GM21576 (cell line): Measurements from ENCODE around the gene TYROBP.
"Not testable (repeated sequence)": the region's sequence is repeated elsewhere in the genome, so short reads cannot be mapped to it uniquely, and the experiment has no call there.

Experiments
- ATAC-seq: cut with Tn5 transposase; IDR thresholded peaks from one replicate; pipeline ENCODE4 v1.9.1; 2021; ENCODE audit warnings: mild to moderate bottlenecking, moderate library complexity; ENCODE audit not compliant: unreplicated experiment

TYROBP gene

DNA sequence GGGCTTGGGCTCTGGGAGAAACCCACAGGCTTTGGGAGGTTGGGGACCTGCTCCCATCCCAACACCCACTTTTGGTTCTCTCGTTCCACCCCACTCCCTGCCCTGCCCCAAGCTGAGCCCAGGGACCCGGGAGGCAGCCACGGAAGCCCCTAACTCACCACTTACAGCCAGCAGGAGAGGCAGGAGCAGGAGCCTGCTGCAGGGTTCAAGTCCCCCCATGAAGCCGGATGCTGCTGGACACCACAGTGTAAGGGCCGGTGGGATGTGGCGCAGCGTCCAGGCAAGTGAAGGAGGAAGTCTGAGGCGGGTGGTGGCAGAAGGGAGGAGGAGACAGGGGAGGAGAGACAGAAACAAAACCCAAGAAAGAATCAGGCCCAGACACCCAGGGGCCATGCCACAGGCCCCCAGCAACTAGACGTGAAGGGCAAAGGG, at the start of gene TYROBP:
TYROBP (minus strand) TSS at position 286 of the 432 bp plus-strand sequence; CDS start at position 219, 67 bp downstream.
- no peak for ATAC-seq

- not testable (repeated sequence) for ATAC-seq
Observed at GRCh38 chr19:35957411-35957810, 49.3 kb upstream of the TYROBP start.

DNA sequence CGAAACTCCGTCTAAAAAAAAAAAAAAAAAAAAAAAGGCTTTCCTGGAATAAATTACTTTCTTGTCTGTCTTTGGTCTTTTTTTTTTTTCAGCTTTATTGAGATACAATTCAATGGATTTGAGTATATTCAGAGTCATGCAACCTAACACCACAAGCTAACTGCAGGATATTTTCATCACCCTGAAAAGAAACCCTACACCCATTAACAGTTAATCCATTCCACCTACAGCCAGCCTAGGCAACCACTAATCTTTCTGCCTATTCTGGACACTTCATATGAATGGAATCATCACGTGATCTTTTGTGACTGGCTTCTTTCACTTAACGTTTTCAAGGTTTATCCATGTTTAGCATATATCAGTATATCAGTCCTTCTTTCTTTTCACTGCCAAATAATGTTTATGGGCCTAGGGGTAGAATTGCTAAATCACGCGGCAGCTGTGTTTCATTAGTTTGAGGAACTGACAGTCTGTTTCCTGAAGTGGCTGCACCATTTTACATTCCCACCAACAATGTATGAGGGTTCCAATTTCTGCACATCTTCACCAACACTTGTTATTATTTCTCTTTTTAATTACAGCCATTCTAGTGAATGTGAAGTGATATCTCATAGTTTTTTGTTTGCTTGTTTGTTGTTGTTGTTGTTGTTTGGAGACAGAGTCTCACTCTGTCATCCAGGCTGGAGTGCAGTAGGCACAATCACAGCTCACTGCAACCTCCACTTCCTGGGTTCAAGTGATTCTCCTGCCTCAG, 48.0 kb upstream of the TYROBP start:
- ATAC-seq, result no peak

DNA sequence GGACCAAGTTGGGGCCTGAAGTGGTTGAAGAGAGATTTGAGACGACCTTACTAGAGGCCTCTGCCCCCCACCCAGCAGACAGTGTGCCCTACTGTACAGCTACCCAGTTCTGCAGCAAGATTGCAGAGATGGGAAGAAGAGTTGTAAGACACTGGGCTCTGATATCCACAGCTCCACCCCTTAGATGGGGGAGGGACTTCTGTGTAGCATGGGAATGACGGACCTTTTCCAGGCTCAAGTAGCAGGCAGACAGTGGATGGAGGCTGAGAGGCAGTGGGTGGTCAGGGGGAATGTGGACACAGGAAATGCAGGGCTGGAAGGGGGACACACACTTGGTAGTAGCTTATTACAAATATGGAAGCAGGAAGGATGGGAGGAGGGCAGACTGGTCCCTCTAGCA, 41.0 kb upstream of the TYROBP start:
- no peak for ATAC-seq

- no peak for ATAC-seq
Observed at GRCh38 chr19:35946203-35946602, 38.1 kb upstream of the TYROBP start.

DNA sequence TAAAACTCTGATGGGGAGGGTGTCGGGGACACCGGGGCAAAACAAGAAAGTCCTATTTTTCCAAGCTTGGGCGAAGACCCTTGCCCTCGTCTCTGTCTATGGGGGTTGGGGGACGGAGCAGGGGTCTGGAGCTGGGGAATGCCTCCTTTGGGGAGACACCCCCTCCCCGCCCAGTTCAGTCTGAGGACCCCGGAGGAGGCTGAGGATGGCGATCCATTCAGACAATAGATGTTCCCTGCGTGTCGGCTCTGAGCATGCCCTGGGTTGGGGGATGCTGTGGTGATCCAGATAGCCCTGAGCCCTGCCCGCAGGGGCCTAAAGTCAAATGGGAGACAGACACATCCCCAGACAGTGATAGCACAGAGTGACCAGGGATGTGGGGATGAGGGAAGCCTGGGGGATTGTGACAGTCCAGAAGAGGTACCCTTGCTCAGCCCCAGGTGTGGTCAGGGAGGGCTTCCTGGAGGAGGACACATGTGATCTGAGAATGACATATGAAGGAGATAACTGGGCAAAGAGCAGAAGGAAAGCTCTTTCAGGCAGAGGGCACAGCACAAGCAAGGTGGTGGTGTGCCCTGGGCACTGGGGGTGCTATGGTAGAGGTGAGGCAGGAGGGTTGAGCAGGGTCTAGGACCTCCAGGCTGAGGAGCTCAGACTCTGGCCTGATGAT, 37.2 kb upstream of the TYROBP start:
- no peak for ATAC-seq

DNA sequence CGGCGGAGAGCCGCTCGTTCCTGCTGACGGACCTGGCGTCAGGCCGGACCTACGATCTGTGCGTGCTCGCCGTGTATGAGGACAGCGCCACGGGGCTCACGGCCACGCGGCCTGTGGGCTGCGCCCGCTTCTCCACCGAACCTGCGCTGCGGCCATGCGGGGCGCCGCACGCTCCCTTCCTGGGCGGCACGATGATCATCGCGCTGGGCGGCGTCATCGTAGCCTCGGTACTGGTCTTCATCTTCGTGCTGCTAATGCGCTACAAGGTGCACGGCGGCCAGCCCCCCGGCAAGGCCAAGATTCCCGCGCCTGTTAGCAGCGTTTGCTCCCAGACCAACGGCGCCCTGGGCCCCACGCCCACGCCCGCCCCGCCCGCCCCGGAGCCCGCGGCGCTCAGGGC, 36.5 kb upstream of the TYROBP start:
- no peak for ATAC-seq

- ATAC-seq, result no peak
Observed at GRCh38 chr19:35943321-35944301, 35.5 kb upstream of the TYROBP start.

DNA sequence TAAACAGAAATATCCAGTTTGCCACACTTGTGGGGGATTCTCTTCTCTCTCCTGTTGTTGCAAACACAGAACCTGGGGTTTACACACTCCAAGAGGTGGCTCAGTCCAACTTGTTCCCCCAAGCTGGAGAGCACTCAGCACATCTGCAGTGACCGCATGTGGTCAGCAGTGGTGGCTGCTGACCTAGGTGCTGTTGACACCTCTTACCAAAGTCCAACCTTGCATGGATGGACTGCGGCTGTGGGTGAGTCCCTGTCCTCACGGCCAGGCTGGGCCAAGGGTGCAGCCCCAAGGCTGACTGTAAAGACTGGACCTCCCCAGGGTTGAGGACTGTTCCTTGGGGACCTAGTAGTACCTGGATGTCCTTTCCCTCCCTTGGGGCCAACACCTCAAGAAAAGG, 34.1 kb upstream of the TYROBP start:
- no peak for ATAC-seq

DNA sequence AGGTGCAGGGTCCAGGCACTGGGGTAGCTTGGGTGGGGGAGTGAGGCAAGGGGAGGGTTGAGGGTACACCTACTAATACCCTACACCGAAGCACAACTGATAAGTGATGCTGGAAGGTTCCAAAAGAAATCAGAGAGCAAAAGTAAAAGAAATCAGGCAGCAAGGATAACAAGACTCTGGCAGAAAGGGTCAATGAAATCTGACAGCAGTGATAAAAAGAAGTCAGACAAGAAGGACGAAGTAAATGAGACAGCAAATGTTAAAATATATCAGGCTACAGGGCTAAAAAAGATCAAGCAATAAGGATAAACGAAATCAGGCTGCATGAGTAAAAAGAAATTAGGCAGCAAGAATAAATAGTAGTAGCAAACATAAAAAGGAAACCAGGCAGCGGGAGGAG, 32.7 kb upstream of the TYROBP start:
- no peak for ATAC-seq

- no peak for ATAC-seq
Observed at GRCh38 chr19:35940078-35940775, 32.1 kb upstream of the TYROBP start.

DNA sequence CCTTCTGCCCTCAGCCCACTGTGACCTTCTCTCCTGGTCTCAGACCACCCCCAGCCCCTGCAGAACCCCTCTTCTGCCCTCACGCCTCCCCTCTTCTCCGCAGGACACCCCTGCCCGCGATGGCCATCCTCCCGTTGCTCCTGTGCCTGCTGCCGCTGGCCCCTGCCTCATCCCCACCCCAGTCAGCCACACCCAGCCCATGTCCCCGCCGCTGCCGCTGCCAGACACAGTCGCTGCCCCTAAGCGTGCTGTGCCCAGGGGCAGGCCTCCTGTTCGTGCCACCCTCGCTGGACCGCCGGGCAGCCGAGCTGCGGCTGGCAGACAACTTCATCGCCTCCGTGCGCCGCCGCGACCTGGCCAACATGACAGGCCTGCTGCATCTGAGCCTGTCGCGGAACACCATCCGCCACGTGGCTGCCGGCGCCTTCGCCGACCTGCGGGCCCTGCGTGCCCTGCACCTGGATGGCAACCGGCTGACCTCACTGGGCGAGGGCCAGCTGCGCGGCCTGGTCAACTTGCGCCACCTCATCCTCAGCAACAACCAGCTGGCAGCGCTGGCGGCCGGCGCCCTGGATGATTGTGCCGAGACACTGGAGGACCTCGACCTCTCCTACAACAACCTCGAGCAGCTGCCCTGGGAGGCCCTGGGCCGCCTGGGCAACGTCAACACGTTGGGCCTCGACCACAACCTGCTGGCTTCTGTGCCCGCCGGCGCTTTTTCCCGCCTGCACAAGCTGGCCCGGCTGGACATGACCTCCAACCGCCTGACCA, 31.4 kb upstream of the TYROBP start:
- ATAC-seq, result no peak

DNA sequence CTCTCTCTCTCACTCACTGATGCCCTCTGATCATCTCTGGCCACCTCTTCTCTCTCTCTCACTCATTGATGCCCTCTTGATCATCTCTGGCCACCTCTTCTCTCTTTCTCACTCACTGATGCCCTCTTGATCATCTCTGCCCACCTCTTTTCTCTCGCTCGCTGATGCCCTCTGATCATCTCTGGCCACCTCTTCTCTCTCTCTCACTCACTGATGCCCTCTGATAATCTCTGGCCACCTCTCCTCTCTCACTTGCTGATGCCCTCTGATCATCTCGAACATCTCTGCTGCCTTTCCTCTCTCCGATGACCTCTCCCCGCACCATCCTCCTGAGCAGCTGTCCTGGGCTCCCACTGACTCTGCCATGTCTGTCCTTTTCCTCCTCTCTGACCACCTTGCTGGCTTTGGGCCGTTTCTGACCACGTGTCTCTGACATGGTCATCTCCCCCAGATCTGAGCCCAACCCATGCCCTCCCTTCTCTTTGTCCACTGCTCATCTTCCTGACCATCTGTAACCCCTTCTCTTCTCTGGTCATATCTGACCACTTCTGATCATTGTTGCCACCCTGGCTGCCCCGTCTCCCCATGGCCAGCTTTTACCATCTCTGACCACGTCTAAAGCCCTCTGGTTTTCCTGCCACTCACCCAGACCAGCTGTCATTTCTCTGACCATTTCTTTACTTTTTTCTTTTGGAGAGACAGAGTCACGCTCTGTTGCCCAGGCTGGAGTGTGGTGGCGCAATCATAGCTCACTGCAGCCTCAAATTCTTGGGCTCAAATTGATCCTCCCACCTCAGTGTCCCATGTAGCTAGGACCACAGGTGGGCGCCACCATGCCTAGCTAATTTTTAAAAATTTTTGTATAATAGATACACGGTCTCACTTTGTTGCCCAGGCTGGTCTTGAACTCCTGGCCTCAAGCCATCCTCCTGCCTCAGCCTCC, 30.5 kb upstream of the TYROBP start:
- no peak for ATAC-seq

DNA sequence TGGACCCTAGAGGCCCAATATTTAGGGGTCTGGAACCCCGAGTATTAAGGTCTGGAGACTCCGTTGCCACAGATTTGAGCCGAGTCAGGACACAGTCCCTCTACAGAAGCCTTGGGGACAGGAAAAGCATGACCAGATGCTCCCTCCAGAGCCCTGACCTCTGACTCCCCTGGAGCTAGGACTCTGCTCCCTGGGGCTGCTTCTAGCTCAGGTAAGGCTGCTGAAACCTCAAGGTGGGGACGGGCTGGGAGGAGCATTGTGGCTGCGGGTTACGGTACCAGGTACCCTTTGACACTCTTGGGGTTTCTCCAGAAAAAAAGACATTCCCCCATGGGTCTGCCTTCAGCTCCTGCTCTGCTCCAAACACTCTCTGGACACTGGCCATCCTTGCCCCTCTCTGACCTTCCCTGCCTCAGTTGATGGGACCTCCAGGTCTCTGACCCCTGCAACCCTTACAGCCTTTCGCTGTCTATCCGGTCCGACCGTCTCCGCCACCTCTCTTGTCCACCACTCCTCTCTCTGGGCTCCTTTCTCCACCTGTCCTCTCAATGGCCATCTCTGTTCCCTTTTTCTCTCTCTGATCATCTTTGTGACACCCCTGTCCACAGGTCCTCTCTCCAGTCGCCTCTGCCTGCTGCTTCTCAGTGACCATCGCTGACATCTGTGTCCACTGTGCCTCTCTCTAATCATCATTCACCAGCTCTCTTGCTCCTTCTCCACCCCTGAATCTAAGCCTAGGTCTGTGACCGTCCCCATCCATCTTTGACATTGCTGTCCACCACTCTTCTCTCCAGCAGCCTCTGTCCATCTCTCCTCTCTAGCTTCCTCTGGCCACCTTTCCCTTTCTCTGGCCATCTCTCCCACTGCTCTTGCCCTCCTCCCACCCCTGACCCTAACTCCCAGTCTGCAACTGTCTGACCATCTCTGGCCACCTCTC, 29.5 kb upstream of the TYROBP start:
- ATAC-seq, result no peak

DNA sequence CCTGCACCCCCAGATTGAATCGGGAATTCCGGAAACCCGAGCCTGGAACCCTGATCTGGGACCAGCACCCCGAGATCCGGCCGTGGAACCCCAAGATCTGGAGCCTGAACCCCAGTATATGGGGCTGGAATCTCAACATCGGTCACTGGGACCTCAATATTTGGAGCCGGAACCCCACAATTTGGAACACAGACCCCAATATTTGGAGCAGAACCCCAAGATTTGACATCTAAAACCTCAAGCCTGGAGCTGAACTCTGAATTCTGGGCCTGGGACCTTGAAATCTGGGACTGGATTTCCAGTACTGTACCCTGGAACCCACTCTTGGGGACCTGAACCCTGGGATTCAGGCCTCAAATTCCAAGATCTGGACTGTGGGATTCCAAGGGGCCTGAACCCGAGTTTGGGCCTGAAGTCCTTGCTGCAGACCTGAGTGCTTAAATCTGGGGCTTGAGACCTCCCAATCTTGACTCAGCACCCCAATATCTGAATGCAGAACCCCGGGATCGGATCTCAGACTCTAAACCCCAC, 28.7 kb upstream of the TYROBP start:
- no peak for ATAC-seq

- ATAC-seq, result no peak
Observed at GRCh38 chr19:35935911-35936737, 28.0 kb upstream of the TYROBP start, which contains the start of gene LRFN3. Gene LRFN3, plus strand, starts transcription at chr19:35936374. Its CDS starts 3,052 bp downstream, at chr19:35939426.
